ENCODE measurements around the gene ASB8. TPM values are rescaled to one million over a fixed set of nuclear protein-coding genes. Genes with fewer than 3 reads are reported as not detected.

Gene ASB8, protein sequence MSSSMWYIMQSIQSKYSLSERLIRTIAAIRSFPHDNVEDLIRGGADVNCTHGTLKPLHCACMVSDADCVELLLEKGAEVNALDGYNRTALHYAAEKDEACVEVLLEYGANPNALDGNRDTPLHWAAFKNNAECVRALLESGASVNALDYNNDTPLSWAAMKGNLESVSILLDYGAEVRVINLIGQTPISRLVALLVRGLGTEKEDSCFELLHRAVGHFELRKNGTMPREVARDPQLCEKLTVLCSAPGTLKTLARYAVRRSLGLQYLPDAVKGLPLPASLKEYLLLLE
- total RNA-seq (10 to 100 TPM; 32.5 to 38.1 TPM), polyA plus RNA-seq (81.8 TPM)

DNA sequence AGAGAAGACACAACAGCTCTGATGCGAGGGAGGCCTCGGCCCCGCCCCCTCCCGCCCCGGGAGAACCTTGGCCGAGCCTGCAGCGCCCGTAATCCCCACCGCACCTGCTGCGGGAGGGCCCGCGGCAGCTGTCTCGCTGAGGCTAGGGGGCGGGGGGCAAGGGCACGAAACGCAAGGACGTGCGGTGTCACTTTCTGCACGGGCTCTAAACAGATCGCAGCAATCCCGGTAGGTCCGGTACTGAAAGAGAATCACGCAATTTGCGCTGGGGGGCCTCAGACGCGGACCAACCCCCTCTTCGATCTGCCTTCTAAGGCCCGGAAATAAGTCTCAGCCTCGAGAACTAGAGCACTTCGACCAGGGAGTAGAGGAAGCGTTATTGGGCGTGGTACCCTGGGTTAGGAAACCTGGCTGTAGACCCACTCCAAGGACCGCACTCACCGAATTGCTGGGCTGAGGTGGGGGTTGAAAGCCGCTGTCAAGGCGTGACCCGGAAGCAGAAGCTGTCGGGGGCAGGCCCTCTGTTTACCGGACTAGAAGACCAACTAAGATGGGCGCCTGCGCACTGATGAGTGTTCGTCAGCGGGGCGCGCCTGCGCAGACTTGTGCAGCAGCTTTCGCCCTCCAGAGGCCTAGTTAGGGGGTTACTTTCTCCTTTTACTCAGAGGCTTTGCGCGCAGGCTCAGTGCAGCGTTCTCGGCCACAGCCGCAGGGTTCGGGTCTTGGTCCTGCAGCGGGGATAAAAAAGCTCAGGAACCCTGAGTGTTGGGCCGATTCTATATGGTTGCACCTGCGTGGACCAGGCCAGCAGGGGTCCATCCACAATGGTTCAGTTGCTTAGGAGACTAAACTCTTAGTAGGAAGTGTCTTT is at the start of gene ASB8:
TSS of gene ASB8 (minus strand) at position 498 of the 871 bp plus-strand sequence. CDS start 4,019 bp downstream, outside the sequence.
- H3K27me3 Mint-ChIP-seq = peaks cover 0 to 2% of the 10 kb centered on the region in 2 donors
- H3K4me1 ChIP-seq (ENCODE audit: insufficient read depth, low read length) = peaks cover 20% of the 10 kb centered on the region
- ChIA-PET CTCF (interaction anchor here (0.7 to 2.1 kb wide), 14 partner anchors 10 to 463 kb away, joined by 3 to 11 read pairs (median 4); partner anchors contain the start of genes CCDC184, SENP1 and TMEM106C), POLR2A (interaction anchor here (0.6 to 1.9 kb wide), 7 partner anchors 13 to 338 kb away, joined by 3 to 17 read pairs (median 8); partner anchors contain the start of genes CCDC184, HDAC7 and SENP1)
- H3K9me3 Mint-ChIP-seq = no peaks in the 10 kb centered on the region
- H3K27ac ChIP-seq (ENCODE audit: low read depth, low read length) = peak within 1 kb of the TSS; percentile 88
- H3K4me3 Mint-ChIP-seq = peak within 1 kb of the TSS; percentile 95 to 99 (median 98)
- H3K4me3 ChIP-seq (ENCODE audit: low read length) = peak within 1 kb of the TSS; percentile 96
- no peaks in the 10 kb centered on the region for H3K27me3 ChIP-seq (ENCODE audit: insufficient read depth, low read length, poor library complexity, severe bottlenecking)
- peak within 1 kb of the TSS; percentile 91 to 99 (median 98) for H3K27ac Mint-ChIP-seq
- peak; percentile 98 to 99 (median 98) for DNase-seq
- H3K4me1 Mint-ChIP-seq = peaks cover 31 to 52% (median 41%) of the 10 kb centered on the region in 3 donors
- peaks cover 0 to 28% (median 8%) of the 10 kb centered on the region in 3 donors for H3K36me3 Mint-ChIP-seq
- no peaks in the 10 kb centered on the region for H3K9me3 ChIP-seq (ENCODE audit: low read length)
- H3K36me3 ChIP-seq (ENCODE audit: insufficient read depth, low read length) = peaks cover 13% of the 10 kb centered on the region

GRCh38 chr12:48203192-48203591 is 45.9 kb upstream of the ASB8 start, which contains the start of gene OR10AD1:
Gene OR10AD1, minus strand, starts transcription at chr12:48203292. Its CDS starts 0 bp downstream, at chr12:48203292.
- Histone ChIP-seq H3K27ac (ENCODE audit: low read depth, low read length) (no peak within 1 kb of the TSS), H3K36me3 (ENCODE audit: insufficient read depth, low read length) (no peaks in the 10 kb centered on the region), H3K4me1 (ENCODE audit: insufficient read depth, low read length) (peaks cover 29% of the 10 kb centered on the region), H3K27me3 (ENCODE audit: insufficient read depth, low read length, poor library complexity, severe bottlenecking) (no peaks in the 10 kb centered on the region), H3K9me3 (ENCODE audit: low read length) (peaks cover under 1% of the 10 kb centered on the region), H3K4me3 (ENCODE audit: low read length) (no peak within 1 kb of the TSS)
- Mint-ChIP-seq H3K27ac (peak within 1 kb of the TSS in 2 of 8 donors; percentile 12 to 15), H3K36me3 (peaks cover 8 to 63% (median 24%) of the 10 kb centered on the region in 3 donors), H3K4me3 (peak within 1 kb of the TSS in 2 of 7 donors; percentile 8 to 20), H3K27me3 (peaks cover 0 to 2% of the 10 kb centered on the region in 2 donors), H3K9me3 (peaks cover 11 to 62% (median 46%) of the 10 kb centered on the region in 5 donors), H3K4me1 (peaks cover 39 to 49% (median 48%) of the 10 kb centered on the region in 3 donors)
- no peak for DNase-seq
- ChIA-PET POLR2A (interaction anchor here (0.5 kb wide), 1 partner anchor 88 kb away, joined by 3 read pairs; no protein-coding TSS in a partner anchor), CTCF (interaction anchor here (1.2 kb wide), 2 partner anchors 13 to 20 kb away, joined by 3 to 4 read pairs; partner anchors contain the start of gene CCDC184)

- H3K27me3 ChIP-seq (ENCODE audit: insufficient read depth, low read length, poor library complexity, severe bottlenecking) = no peaks in the 10 kb centered on the region
- peak overlapping the region in 1 of 8 donors; percentile 11 for H3K27ac Mint-ChIP-seq
- H3K4me3 Mint-ChIP-seq = peak overlapping the region in 1 of 7 donors; percentile 8
- H3K9me3 Mint-ChIP-seq = peaks cover 11 to 57% (median 42%) of the 10 kb centered on the region in 5 donors
- H3K4me3 ChIP-seq (ENCODE audit: low read length) = no peak overlapping the region
- DNase-seq = no peak
- H3K9me3 ChIP-seq (ENCODE audit: low read length) = no peaks in the 10 kb centered on the region
- peaks cover 39 to 52% (median 50%) of the 10 kb centered on the region in 3 donors for H3K4me1 Mint-ChIP-seq
- no peaks in the 10 kb centered on the region for H3K36me3 ChIP-seq (ENCODE audit: insufficient read depth, low read length)
- H3K4me1 ChIP-seq (ENCODE audit: insufficient read depth, low read length) = peaks cover 29% of the 10 kb centered on the region
- POLR2A ChIA-PET = no interaction called here
- H3K36me3 Mint-ChIP-seq = peaks cover 8 to 63% (median 29%) of the 10 kb centered on the region in 3 donors
- CTCF ChIA-PET = interaction anchor here (1.2 kb wide), 1 partner anchor 20 kb away, joined by 4 read pairs; the partner anchor contains the start of gene CCDC184
- peaks cover 0 to 2% of the 10 kb centered on the region in 2 donors for H3K27me3 Mint-ChIP-seq
- H3K27ac ChIP-seq (ENCODE audit: low read depth, low read length) = no peak overlapping the region
Observed at GRCh38 chr12:48202766-48203165, 45.5 kb upstream of the ASB8 start.

GRCh38 chr12:48201516-48201915 is 44.2 kb upstream of the ASB8 start:
- Histone ChIP-seq H3K27me3 (ENCODE audit: insufficient read depth, low read length, poor library complexity, severe bottlenecking) (no peaks in the 10 kb centered on the region), H3K36me3 (ENCODE audit: insufficient read depth, low read length) (no peaks in the 10 kb centered on the region), H3K27ac (ENCODE audit: low read depth, low read length) (no peak overlapping the region), H3K9me3 (ENCODE audit: low read length) (no peaks in the 10 kb centered on the region), H3K4me1 (ENCODE audit: insufficient read depth, low read length) (peaks cover 34% of the 10 kb centered on the region), H3K4me3 (ENCODE audit: low read length) (no peak overlapping the region)
- H3K4me3 Mint-ChIP-seq = peak overlapping the region in 3 of 7 donors; percentile 33 to 64 (median 44)
- peaks cover 3 to 45% (median 29%) of the 10 kb centered on the region in 5 donors for H3K9me3 Mint-ChIP-seq
- CTCF ChIA-PET = interaction anchor here (1.7 kb wide), 1 partner anchor 19 kb away, joined by 5 read pairs; no protein-coding TSS in a partner anchor
- H3K4me1 Mint-ChIP-seq = peaks cover 45 to 60% (median 59%) of the 10 kb centered on the region in 3 donors
- peaks cover 0 to 2% of the 10 kb centered on the region in 2 donors for H3K27me3 Mint-ChIP-seq
- H3K27ac Mint-ChIP-seq = no peak overlapping the region
- DNase-seq = no peak
- POLR2A ChIA-PET = no interaction called here
- H3K36me3 Mint-ChIP-seq = peaks cover 8 to 54% (median 29%) of the 10 kb centered on the region in 3 donors

- peaks cover 0 to 2% of the 10 kb centered on the region in 2 donors for H3K27me3 Mint-ChIP-seq
- Histone ChIP-seq H3K4me1 (ENCODE audit: insufficient read depth, low read length) (peaks cover 34% of the 10 kb centered on the region), H3K9me3 (ENCODE audit: low read length) (no peaks in the 10 kb centered on the region), H3K36me3 (ENCODE audit: insufficient read depth, low read length) (no peaks in the 10 kb centered on the region), H3K4me3 (ENCODE audit: low read length) (peak overlapping the region; percentile 13), H3K27me3 (ENCODE audit: insufficient read depth, low read length, poor library complexity, severe bottlenecking) (no peaks in the 10 kb centered on the region), H3K27ac (ENCODE audit: low read depth, low read length) (no peak overlapping the region)
- ChIA-PET CTCF (interaction anchor here (0.9 to 1.7 kb wide), 2 partner anchors 18 to 32 kb away, joined by 3 to 5 read pairs; no protein-coding TSS in a partner anchor), POLR2A (no interaction called here)
- peaks cover 45 to 63% (median 60%) of the 10 kb centered on the region in 3 donors for H3K4me1 Mint-ChIP-seq
- H3K4me3 Mint-ChIP-seq = peak overlapping the region; percentile 13 to 93 (median 87)
- H3K27ac Mint-ChIP-seq = peak overlapping the region in 6 of 8 donors; percentile 25 to 100 (median 93)
- H3K9me3 Mint-ChIP-seq = peaks cover 0 to 41% (median 25%) of the 10 kb centered on the region in 5 donors
- DNase-seq = no peak
- peaks cover 8 to 50% (median 27%) of the 10 kb centered on the region in 3 donors for H3K36me3 Mint-ChIP-seq
Observed at GRCh38 chr12:48201091-48201490, 43.8 kb upstream of the ASB8 start.

DNA sequence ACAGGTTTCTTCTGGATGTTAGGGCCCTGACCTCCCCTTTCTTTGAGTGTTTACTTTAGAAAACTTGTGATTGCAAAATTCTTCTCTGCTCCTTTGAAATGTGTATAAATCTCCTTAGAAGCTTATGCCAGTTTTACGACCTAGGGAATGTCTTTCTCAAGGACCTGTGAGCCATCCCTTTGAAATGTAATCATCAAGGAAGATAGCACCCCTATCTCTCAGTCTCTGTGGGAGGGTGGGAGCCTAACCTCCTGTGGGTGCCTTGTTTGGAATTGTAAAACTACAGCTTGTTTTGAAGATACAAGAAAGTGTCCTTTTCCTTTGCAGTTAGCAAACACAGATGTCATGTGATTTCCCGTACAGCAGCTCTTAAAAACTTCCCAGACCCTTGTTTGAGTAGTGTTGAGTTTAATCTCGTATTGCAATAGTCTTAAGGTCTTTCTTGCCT is 42.5 kb upstream of the ASB8 start:
- no peak overlapping the region for H3K27ac ChIP-seq (ENCODE audit: low read depth, low read length)
- H3K36me3 Mint-ChIP-seq = peaks cover 7 to 43% (median 27%) of the 10 kb centered on the region in 3 donors
- CTCF ChIA-PET = interaction anchor here (0.6 to 3.8 kb wide), 6 partner anchors 11 to 33 kb away, joined by 3 to 39 read pairs (median 4); partner anchors contain the start of gene CCDC184
- no peaks in the 10 kb centered on the region for H3K36me3 ChIP-seq (ENCODE audit: insufficient read depth, low read length)
- POLR2A ChIA-PET = interaction anchor here (0.6 to 3.9 kb wide), 3 partner anchors 16 to 149 kb away, joined by 3 to 29 read pairs (median 3); partner anchors contain the start of gene CCDC184
- DNase-seq = peak in 1 of 5 donors; percentile 32
- peak overlapping the region; percentile 85 to 100 (median 95) for H3K27ac Mint-ChIP-seq
- peaks cover 2 to 6% of the 10 kb centered on the region in 2 donors for H3K27me3 Mint-ChIP-seq
- H3K4me1 Mint-ChIP-seq = peaks cover 45 to 65% (median 60%) of the 10 kb centered on the region in 3 donors
- H3K9me3 Mint-ChIP-seq = peaks cover 0 to 35% (median 19%) of the 10 kb centered on the region in 5 donors
- no peaks in the 10 kb centered on the region for H3K9me3 ChIP-seq (ENCODE audit: low read length)
- H3K4me1 ChIP-seq (ENCODE audit: insufficient read depth, low read length) = peaks cover 34% of the 10 kb centered on the region
- H3K27me3 ChIP-seq (ENCODE audit: insufficient read depth, low read length, poor library complexity, severe bottlenecking) = no peaks in the 10 kb centered on the region
- peak overlapping the region; percentile 94 for H3K4me3 ChIP-seq (ENCODE audit: low read length)
- H3K4me3 Mint-ChIP-seq = peak overlapping the region; percentile 87 to 93 (median 89)

DNA sequence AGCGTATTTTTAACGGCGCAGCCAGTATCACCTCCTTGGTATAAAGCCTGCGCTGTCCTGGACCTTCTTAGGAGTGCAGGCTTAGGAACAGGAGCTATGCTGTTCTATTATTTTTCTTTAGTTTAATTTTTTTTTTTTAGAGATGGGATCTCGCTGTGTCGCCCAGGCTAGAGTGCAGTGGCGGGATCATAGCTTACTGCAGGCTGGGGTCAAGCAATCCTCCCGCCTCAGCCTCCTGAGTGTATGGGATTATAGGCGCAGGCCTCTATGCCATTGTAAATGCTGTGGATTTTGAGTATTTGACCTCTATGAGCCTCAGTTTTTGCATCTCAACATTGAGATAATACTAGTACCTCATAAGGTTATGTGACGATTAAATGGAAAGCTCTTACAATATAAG is 41.7 kb upstream of the ASB8 start:
- H3K27ac Mint-ChIP-seq = peak overlapping the region; percentile 85 to 100 (median 96)
- H3K27me3 Mint-ChIP-seq = peaks cover 1 to 12% of the 10 kb centered on the region in 2 donors
- DNase-seq = no peak
- peaks cover 0 to 26% (median 14%) of the 10 kb centered on the region in 5 donors for H3K9me3 Mint-ChIP-seq
- Histone ChIP-seq H3K27me3 (ENCODE audit: insufficient read depth, low read length, poor library complexity, severe bottlenecking) (no peaks in the 10 kb centered on the region), H3K27ac (ENCODE audit: low read depth, low read length) (peak overlapping the region; percentile 99), H3K4me3 (ENCODE audit: low read length) (peak overlapping the region; percentile 94), H3K9me3 (ENCODE audit: low read length) (no peaks in the 10 kb centered on the region), H3K4me1 (ENCODE audit: insufficient read depth, low read length) (peaks cover 34% of the 10 kb centered on the region), H3K36me3 (ENCODE audit: insufficient read depth, low read length) (no peaks in the 10 kb centered on the region)
- H3K36me3 Mint-ChIP-seq = peaks cover 1 to 35% (median 23%) of the 10 kb centered on the region in 3 donors
- ChIA-PET CTCF (interaction anchor here (0.6 to 3.8 kb wide), 6 partner anchors 12 to 211 kb away, joined by 3 to 39 read pairs (median 7); partner anchors contain the start of genes CCDC184 and ZNF641), POLR2A (interaction anchor here (0.5 to 3.9 kb wide), 8 partner anchors 12 to 151 kb away, joined by 3 to 29 read pairs (median 5); partner anchors contain the start of genes ASB8, CCDC184 and SENP1)
- H3K4me1 Mint-ChIP-seq = peaks cover 45 to 65% (median 60%) of the 10 kb centered on the region in 3 donors
- peak overlapping the region; percentile 87 to 93 (median 89) for H3K4me3 Mint-ChIP-seq

Data from CD8-positive, alpha-beta memory T cell (primary cell).